ENCODE measurements around the gene TRPT1. TPM values are rescaled to one million over a fixed set of nuclear protein-coding genes. Genes with fewer than 3 reads are reported as not detected.

TRPT1 gene
- total and polyA plus RNA-seq, 2 of the 4 experiments (the other 2 are of a cell fraction): 63.2 to 81.9 TPM

DNA sequence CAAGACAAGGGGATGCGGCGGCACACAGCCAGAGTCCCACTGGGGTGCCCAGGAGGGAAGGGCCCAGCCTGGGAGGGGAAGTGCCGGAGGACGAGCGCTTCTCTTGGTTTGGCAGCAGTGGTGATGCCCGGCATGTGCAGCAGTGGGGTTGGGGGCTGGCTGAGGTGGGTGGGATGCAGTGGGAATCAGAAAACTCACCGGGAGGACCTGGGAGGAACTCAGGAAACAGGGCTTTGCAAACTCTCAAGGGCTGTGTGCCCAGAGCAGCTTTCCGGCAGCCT is 16.5 kb downstream of the TRPT1 start:
- no CpG with 5 or more reads among the region's 8 CpGs for WGBS, 2 experiments (ENCODE audit: extremely low coverage in 2 of 2, insufficient read length in 1 of 2)
- TF ChIP-seq RFX5 (IDR thresholded peaks at IDR 0.05; ENCODE audit: low read depth, low read length) (no peak), MXI1 (IDR thresholded peaks at IDR 0.05; ENCODE audit: borderline replicate concordance, low read depth, low read length) (no peak), RCOR1 (IDR thresholded peaks at IDR 0.05; ENCODE audit: insufficient replicate concordance, low read length) (no peak), NFE2L2 (IDR thresholded peaks at IDR 0.05; ENCODE audit: low read depth, low read length) (no peak), FOS (IDR thresholded peaks at IDR 0.05; ENCODE audit: low read depth, low read length) (no peak), CHD1 (IDR thresholded peaks at IDR 0.05; ENCODE audit: low read depth, low read length) (no peak)
- TF ChIP-seq, protein P1, sequence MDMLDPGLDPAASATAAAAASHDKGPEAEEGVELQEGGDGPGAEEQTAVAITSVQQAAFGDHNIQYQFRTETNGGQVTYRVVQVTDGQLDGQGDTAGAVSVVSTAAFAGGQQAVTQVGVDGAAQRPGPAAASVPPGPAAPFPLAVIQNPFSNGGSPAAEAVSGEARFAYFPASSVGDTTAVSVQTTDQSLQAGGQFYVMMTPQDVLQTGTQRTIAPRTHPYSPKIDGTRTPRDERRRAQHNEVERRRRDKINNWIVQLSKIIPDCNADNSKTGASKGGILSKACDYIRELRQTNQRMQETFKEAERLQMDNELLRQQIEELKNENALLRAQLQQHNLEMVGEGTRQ (IDR thresholded peaks at IDR 0.05; ENCODE audit: low read depth, low read length): no peak
- Histone ChIP-seq H3K36me3 (ENCODE audit: control insufficient read depth, insufficient read depth, low read length) (peaks cover 17% of the 10 kb centered on the region), H3K4me1 (ENCODE audit: control insufficient read depth, insufficient read depth, low read length) (peaks cover 10% of the 10 kb centered on the region), H2AFZ (replicated peaks; ENCODE audit: low read length, poor library complexity) (no peak overlapping the region), H3K9ac (ENCODE audit: low read depth, low read length) (no peak overlapping the region), H4K91ac (ENCODE audit: insufficient read depth, low read depth, low read length) (no peak overlapping the region), H3K9me3 (ENCODE audit: control insufficient read depth, insufficient read depth, low read length) (no peaks in the 10 kb centered on the region), H4K8ac (ENCODE audit: low read depth in 2 of 2, low read length in 2 of 2) (no peak overlapping the region), H3K4ac (ENCODE audit: low read depth, low read length) (no peak overlapping the region), H4K5ac (ENCODE audit: low read depth, low read length) (no peak overlapping the region), H2BK15ac (ENCODE audit: low read depth, low read length) (no peak overlapping the region), H3K23ac (ENCODE audit: low read depth, low read length) (no peak overlapping the region), H3K56ac (ENCODE audit: extremely low read depth, insufficient read depth, low read length) (no peak overlapping the region), H3K9me1 (ENCODE audit: insufficient read depth, low read length) (no peaks in the 10 kb centered on the region; the same call in 1 of the 2 replicates), H4K20me1 (ENCODE audit: insufficient read depth, low read length) (peaks cover 4% of the 10 kb centered on the region; the same call in 1 of the 2 replicates), H3K27me3 (ENCODE audit: control insufficient read depth, insufficient read depth, low read length) (no peaks in the 10 kb centered on the region), H2BK20ac (ENCODE audit: low read depth, low read length) (no peak overlapping the region), H3K14ac (replicated peaks; ENCODE audit: low read depth, low read length) (no peak overlapping the region), H2BK120ac (ENCODE audit: low read depth, low read length) (no peak overlapping the region), H3K27ac (ENCODE audit: insufficient read depth, low read length) (no peak overlapping the region), H3K4me2 (ENCODE audit: low read depth, low read length) (no peak overlapping the region), H2BK5ac (ENCODE audit: low read depth, low read length, poor library complexity, severe bottlenecking) (no peak overlapping the region), H2AK9ac (replicated peaks; ENCODE audit: low read depth, low read length, poor library complexity) (no peak overlapping the region), H2AK5ac (ENCODE audit: low read depth, low read length) (no peak overlapping the region), H3K18ac (ENCODE audit: low read depth, low read length) (no peak overlapping the region), H3K79me1 (ENCODE audit: low read depth in 1 of 2, low read length in 2 of 2) (peaks cover 0 to 20% of the 10 kb centered on the region in 2 experiments; a peak in 2 of 4 replicates), H3K4me3 (ENCODE audit: insufficient read depth, low read depth, low read length) (no peak overlapping the region)
- no peak for ATAC-seq (ENCODE audit: low read depth)
- dilution Hi-C loops (cut with HindIII; ENCODE audit: low sequenced_read_pairs, unreplicated experiment) (no loop called here), intact Hi-C loops (cut with micrococcal nuclease) (loop anchor here (10.0 kb wide), 1 partner anchor 445 kb away; no protein-coding TSS in a partner anchor), in situ Hi-C loops (cut with MboI; ENCODE audit: low sequenced_read_pairs) (no loop called here)
- POLR2A ChIA-PET (ENCODE audit: unreplicated experiment): no interaction called here
- DNase-seq: no peak
- no TSS peak for BruUV-seq (replicated peaks)
- CTCF ChIA-PET: no interaction called here

Data from IMR-90 (cell line).